Fibroblast of lung (primary cell): Measurements from ENCODE around the gene AMHR2. TPM values are rescaled to one million over a fixed set of nuclear protein-coding genes. Genes with fewer than 3 reads are reported as not detected.

Source experiments
- DNase-seq, 2 donors: peaks; one replicate each; pipeline versions ENCODE4 v3.0.0 to v3.0.0-alpha.2; 2010; ENCODE audit warnings: low read depth in 2 of 2
- H2AFZ ChIP-seq: 2 replicates; pipeline ENCODE4 v1.5.1; 2012; ENCODE audit warnings: low read length, control low read depth, inconsistent platforms
- H3K27ac ChIP-seq: 2 replicates; pipeline ENCODE4 v1.5.1; 2011; ENCODE audit warnings: low read length, control low read depth; ENCODE audit not compliant: insufficient read depth
- H3K27me3 ChIP-seq: 2 replicates; pipeline ENCODE4 v1.5.1; 2011; ENCODE audit warnings: mild to moderate bottlenecking, low read length; ENCODE audit not compliant: control insufficient read depth, insufficient read depth
- H3K36me3 ChIP-seq: 2 replicates; pipeline ENCODE4 v1.5.1; 2011; ENCODE audit warnings: low read length; ENCODE audit not compliant: control insufficient read depth, insufficient read depth
- H3K4me1 ChIP-seq: 2 replicates; pipeline ENCODE4 v1.5.1; 2011; ENCODE audit warnings: low read length; ENCODE audit not compliant: control insufficient read depth, insufficient read depth; ENCODE audit errors: extremely low read depth
- H3K4me2 ChIP-seq: 2 replicates; pipeline ENCODE4 v1.5.1; 2011; ENCODE audit warnings: low read length, control low read depth; ENCODE audit not compliant: insufficient read depth; ENCODE audit errors: extremely low read depth
- H3K4me3 ChIP-seq, 4 experiments: fragments of 200-600 bp in 1 of 4; sonication (generic) in 1 of 4; replicated peaks in 1 of 4; 2 replicates each; pipeline ENCODE4 v1.5.1; 2011 to 2016; ENCODE audit warnings: low read length in 4 of 4, low read depth in 3 of 4, mild to moderate bottlenecking in 3 of 4, control low read depth in 2 of 4, inconsistent platforms in 1 of 4, mixed read lengths in 1 of 4; ENCODE audit not compliant: insufficient read depth in 1 of 4; ENCODE audit errors: control extremely low read depth in 1 of 4
- H3K79me2 ChIP-seq: 2 replicates; pipeline ENCODE4 v1.5.1; 2012; ENCODE audit warnings: mild to moderate bottlenecking, low read length, inconsistent platforms; ENCODE audit not compliant: control insufficient read depth, insufficient read depth
- H3K9ac ChIP-seq: 2 replicates; pipeline ENCODE4 v1.5.1; 2011; ENCODE audit warnings: mild to moderate bottlenecking, low read length, control low read depth; ENCODE audit not compliant: insufficient read depth
- H3K9me3 ChIP-seq: 2 replicates; pipeline ENCODE4 v1.5.1; 2012; ENCODE audit warnings: low read depth, low read length; ENCODE audit not compliant: control insufficient read depth, insufficient read depth
- H4K20me1 ChIP-seq: 2 replicates; pipeline ENCODE4 v1.5.1; 2011; ENCODE audit warnings: low read length; ENCODE audit not compliant: control insufficient read depth, insufficient read depth; ENCODE audit errors: extremely low read depth
- CTCF ChIP-seq, 2 donors: IDR thresholded peaks in 1 of 2; conservative IDR thresholded peaks in 1 of 2; 1 replicate in 1 of 2; 2 replicates in 1 of 2; pipeline ENCODE4 v1.5.1; 2011 to 2012; ENCODE audit warnings: low read length in 2 of 2, control low read depth in 1 of 2, inconsistent platforms in 1 of 2, low read depth in 1 of 2, mild to moderate bottlenecking in 1 of 2
- EZH2 ChIP-seq: IDR thresholded peaks from 2 replicates; pipeline ENCODE4 v1.5.1; 2012; ENCODE audit warnings: low read length, control low read depth, mild to moderate bottlenecking; ENCODE audit errors: missing control alignments
- polyA plus RNA-seq, 2 donors: library from polyadenylated mRNA; depleted of rRNA in 1 of 2; stranded (reverse) in 1 of 2; unstranded in 1 of 2; fragments of >200 nt; gene quantifications; 2 replicates each; pipeline ENCODE4 v1.2.1, GENCODE V29; 2011 to 2012; ENCODE audit warnings: missing spikeins in 1 of 2
- total RNA-seq: library from RNA; depleted of rRNA; stranded (reverse); fragments of >200 nt; gene quantifications from 2 replicates; pipeline ENCODE4 v1.2.1, GENCODE V29; 2014

AMHR2 gene
- total and polyA plus RNA-seq, 2 donors (not counting 1 experiment from before 2014, with no cell fraction given), result not detected

GRCh38 chr12:53467880-53468279 is 44.2 kb downstream of the AMHR2 start:
- DNase-seq, result no peak
- H3K27ac ChIP-seq, result no peak overlapping the region
- no peaks in the 10 kb centered on the region for H3K4me1 ChIP-seq
- H3K4me2 ChIP-seq, result no peak overlapping the region
- H4K20me1 ChIP-seq, result no peaks in the 10 kb centered on the region
- H3K9ac ChIP-seq, result no peak overlapping the region
- TF ChIP-seq CTCF (conservative IDR thresholded peaks at IDR 0.05 in 1 of 2, IDR thresholded peaks at IDR 0.05 in 1 of 2; ENCODE audit: low read depth in 1 of 2, low read length in 2 of 2) (no peak), EZH2 (no peak)
- H3K27me3 ChIP-seq, result no peaks in the 10 kb centered on the region
- H3K9me3 ChIP-seq, result no peaks in the 10 kb centered on the region
- peaks cover 37% of the 10 kb centered on the region for H3K36me3 ChIP-seq
- H3K79me2 ChIP-seq, result peaks cover 71% of the 10 kb centered on the region
- no peak overlapping the region for H3K4me3 ChIP-seq
- no peak overlapping the region for H2AFZ ChIP-seq

DNA sequence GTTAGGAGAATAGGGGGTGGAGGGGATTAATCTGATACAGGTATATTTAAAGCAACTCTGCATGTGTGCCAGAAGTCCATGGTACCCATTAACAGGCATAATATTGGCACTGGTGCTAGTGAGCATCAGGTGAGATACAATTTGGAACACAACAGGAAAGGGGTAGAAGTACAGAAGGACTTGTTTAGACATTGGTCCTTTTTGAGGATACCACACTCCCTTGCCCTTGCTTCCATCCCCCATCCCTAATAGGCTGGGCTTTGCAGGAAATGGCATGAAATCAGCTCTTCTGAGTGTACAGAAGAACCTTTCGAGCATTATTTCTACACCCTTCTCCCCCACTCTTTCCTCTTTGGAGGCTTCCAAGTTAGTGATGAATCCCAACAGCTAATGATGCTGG is 44.6 kb downstream of the AMHR2 start:
- no peak overlapping the region for H3K4me2 ChIP-seq
- H3K9me3 ChIP-seq, result no peaks in the 10 kb centered on the region
- H2AFZ ChIP-seq, result no peak overlapping the region
- peaks cover 34% of the 10 kb centered on the region for H3K36me3 ChIP-seq
- H3K27me3 ChIP-seq, result no peaks in the 10 kb centered on the region
- H3K9ac ChIP-seq, result no peak overlapping the region
- no peaks in the 10 kb centered on the region for H3K4me1 ChIP-seq
- no peak overlapping the region for H3K4me3 ChIP-seq
- H3K79me2 ChIP-seq, result peaks cover 69% of the 10 kb centered on the region
- no peak for DNase-seq
- H4K20me1 ChIP-seq, result no peaks in the 10 kb centered on the region
- no peak overlapping the region for H3K27ac ChIP-seq
- TF ChIP-seq EZH2 (no peak), CTCF (conservative IDR thresholded peaks at IDR 0.05 in 1 of 2, IDR thresholded peaks at IDR 0.05 in 1 of 2; ENCODE audit: low read depth in 1 of 2, low read length in 2 of 2) (no peak)

- TF ChIP-seq CTCF (conservative IDR thresholded peaks at IDR 0.05 in 1 of 2, IDR thresholded peaks at IDR 0.05 in 1 of 2; ENCODE audit: low read depth in 1 of 2, low read length in 2 of 2) (no peak), EZH2 (no peak)
- Histone ChIP-seq H4K20me1 (peaks cover 1% of the 10 kb centered on the region), H3K79me2 (peaks cover 71% of the 10 kb centered on the region), H3K27ac (no peak overlapping the region), H3K9me3 (no peaks in the 10 kb centered on the region), H3K9ac (no peak overlapping the region), H3K27me3 (no peaks in the 10 kb centered on the region), H3K36me3 (peaks cover 20% of the 10 kb centered on the region), H3K4me3 (no peak overlapping the region), H3K4me2 (no peak overlapping the region), H3K4me1 (peaks cover 4% of the 10 kb centered on the region), H2AFZ (no peak overlapping the region)
- no peak for DNase-seq
These were observed 48.5 kb downstream of the AMHR2 start for GRCh38 chr12:53472056-53472582.
